ENCODE data around the gene DHX57.

DHX57 gene

GRCh38 chr2:38750011-38750890 lies 125.5 kb downstream of the DHX57 start:
- peak; percentile 21 for DNase-seq

GRCh38 chr2:38748943-38749804 lies 126.6 kb downstream of the DHX57 start:
- DNase-seq: no peak

GRCh38 chr2:38748391-38748790 lies 127.3 kb downstream of the DHX57 start:
- no peak for DNase-seq

- no peak for DNase-seq
Measured at GRCh38 chr2:38747819-38748218, 127.9 kb downstream of the DHX57 start.

All from T-helper 9 cell (primary cell).